ENCODE data around the gene SYNE4. TPM values are rescaled to one million over a fixed set of nuclear protein-coding genes. Genes with fewer than 3 reads are reported as not detected.
"Not testable (repeated sequence)": the region's sequence is repeated elsewhere in the genome, so short reads cannot be mapped to it uniquely, and the experiment has no call there.

The SYNE4 gene
- total RNA-seq, 1 donor from 2014 or later: 8.7 TPM

GRCh38 chr19:35958660-35959039, 50.0 kb downstream of the SYNE4 start:
- TF ChIP-seq, protein P1, sequence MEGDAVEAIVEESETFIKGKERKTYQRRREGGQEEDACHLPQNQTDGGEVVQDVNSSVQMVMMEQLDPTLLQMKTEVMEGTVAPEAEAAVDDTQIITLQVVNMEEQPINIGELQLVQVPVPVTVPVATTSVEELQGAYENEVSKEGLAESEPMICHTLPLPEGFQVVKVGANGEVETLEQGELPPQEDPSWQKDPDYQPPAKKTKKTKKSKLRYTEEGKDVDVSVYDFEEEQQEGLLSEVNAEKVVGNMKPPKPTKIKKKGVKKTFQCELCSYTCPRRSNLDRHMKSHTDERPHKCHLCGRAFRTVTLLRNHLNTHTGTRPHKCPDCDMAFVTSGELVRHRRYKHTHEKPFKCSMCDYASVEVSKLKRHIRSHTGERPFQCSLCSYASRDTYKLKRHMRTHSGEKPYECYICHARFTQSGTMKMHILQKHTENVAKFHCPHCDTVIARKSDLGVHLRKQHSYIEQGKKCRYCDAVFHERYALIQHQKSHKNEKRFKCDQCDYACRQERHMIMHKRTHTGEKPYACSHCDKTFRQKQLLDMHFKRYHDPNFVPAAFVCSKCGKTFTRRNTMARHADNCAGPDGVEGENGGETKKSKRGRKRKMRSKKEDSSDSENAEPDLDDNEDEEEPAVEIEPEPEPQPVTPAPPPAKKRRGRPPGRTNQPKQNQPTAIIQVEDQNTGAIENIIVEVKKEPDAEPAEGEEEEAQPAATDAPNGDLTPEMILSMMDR (conservative IDR thresholded peaks at IDR 0.05): no peak
- H3K36me3 Mint-ChIP-seq: no peaks in the 10 kb centered on the region
- no peaks in the 10 kb centered on the region for H3K4me1 Mint-ChIP-seq (ENCODE audit: unreplicated experiment)
- H3K9me3 Mint-ChIP-seq: peaks cover 4% of the 10 kb centered on the region
- no peak overlapping the region for H3K27ac Mint-ChIP-seq
- no peak overlapping the region for H3K4me3 Mint-ChIP-seq
- DNase-seq (ENCODE audit: extremely low spot score, unreplicated experiment): no peak
- H3K27me3 Mint-ChIP-seq: peaks cover 60% of the 10 kb centered on the region

- not testable (repeated sequence) for H3K36me3 Mint-ChIP-seq; H3K27ac Mint-ChIP-seq; H3K4me3 Mint-ChIP-seq; DNase-seq (ENCODE audit: extremely low spot score, unreplicated experiment); H3K4me1 Mint-ChIP-seq (ENCODE audit: unreplicated experiment); H3K9me3 Mint-ChIP-seq
- peaks cover 54% of the 10 kb centered on the region for H3K27me3 Mint-ChIP-seq
Observed at GRCh38 chr19:35957411-35957810, 51.2 kb downstream of the SYNE4 start.

- no peak overlapping the region for H3K4me3 Mint-ChIP-seq
- no peak for DNase-seq (ENCODE audit: extremely low spot score, unreplicated experiment)
- H3K36me3 Mint-ChIP-seq: no peaks in the 10 kb centered on the region
- TF ChIP-seq, protein P1 (conservative IDR thresholded peaks at IDR 0.05): no peak
- peaks cover 45% of the 10 kb centered on the region for H3K27me3 Mint-ChIP-seq
- H3K27ac Mint-ChIP-seq: no peak overlapping the region
- no peaks in the 10 kb centered on the region for H3K4me1 Mint-ChIP-seq (ENCODE audit: unreplicated experiment)
- peaks cover 4% of the 10 kb centered on the region for H3K9me3 Mint-ChIP-seq
Observed at GRCh38 chr19:35955881-35956634, 52.6 kb downstream of the SYNE4 start.

Other genes starting within 250 kb of the SYNE4 start
- gene ARHGAP33, start 233.2 kb downstream of the SYNE4 start, total RNA-seq (ENCODE audit: low replicate concordance): 16.3 and 71.8 TPM in 2 replicates
- 11.5 and 20.6 TPM in 2 replicates for gene PRODH2, start 196.0 kb downstream of the SYNE4 start, total RNA-seq (ENCODE audit: low replicate concordance)
- gene NPHS1, start 156.3 kb downstream of the SYNE4 start, total RNA-seq (ENCODE audit: low replicate concordance): 1.9 TPM in 2 replicates
- 3.3 and 3.5 TPM in 2 replicates for gene KIRREL2, start 151.9 kb downstream of the SYNE4 start, total RNA-seq (ENCODE audit: low replicate concordance)
- 43.3 and 120 TPM in 2 replicates for gene APLP1, start 140.2 kb downstream of the SYNE4 start, total RNA-seq (ENCODE audit: low replicate concordance)
- gene NFKBID, start 108.3 kb downstream of the SYNE4 start, total RNA-seq (ENCODE audit: low replicate concordance): 9.1 and 11.6 TPM in 2 replicates
- 1.0 and 1.3 TPM in 2 replicates for gene HCST, start 106.3 kb downstream of the SYNE4 start, total RNA-seq (ENCODE audit: low replicate concordance)
- not detected in 2 replicates for gene TYROBP, start 100.5 kb downstream of the SYNE4 start, total RNA-seq (ENCODE audit: low replicate concordance)
- gene LRFN3, start 72.4 kb downstream of the SYNE4 start, total RNA-seq (ENCODE audit: low replicate concordance): 17.3 and 22.6 TPM in 2 replicates
- gene SDHAF1, start 13.6 kb downstream of the SYNE4 start, total RNA-seq (ENCODE audit: low replicate concordance): 16.1 and 17.3 TPM in 2 replicates
- 17.8 and 24.8 TPM in 2 replicates for gene ALKBH6, start 5.4 kb upstream of the SYNE4 start, total RNA-seq (ENCODE audit: low replicate concordance)
- gene CLIP3, start 24.1 kb upstream of the SYNE4 start, total RNA-seq (ENCODE audit: low replicate concordance): 5.6 and 51.1 TPM in 2 replicates
- 4.9 and 6.4 TPM in 2 replicates for gene THAP8, start 45.5 kb upstream of the SYNE4 start, total RNA-seq (ENCODE audit: low replicate concordance)
- 3.3 and 12.5 TPM in 2 replicates for gene WDR62, start 46.1 kb upstream of the SYNE4 start, total RNA-seq (ENCODE audit: low replicate concordance)
- not detected in 2 replicates for gene OVOL3, start 102.3 kb upstream of the SYNE4 start, total RNA-seq (ENCODE audit: low replicate concordance)
- gene POLR2I, start 106.1 kb upstream of the SYNE4 start, total RNA-seq (ENCODE audit: low replicate concordance): 74.7 and 81.7 TPM in 2 replicates
- gene TBCB, start 106.7 kb upstream of the SYNE4 start, total RNA-seq (ENCODE audit: low replicate concordance): 106 and 148 TPM in 2 replicates
- 426 and 510 TPM in 2 replicates for gene CAPNS1, start 131.3 kb upstream of the SYNE4 start, total RNA-seq (ENCODE audit: low replicate concordance)
- gene COX7A1, start 143.6 kb upstream of the SYNE4 start, total RNA-seq (ENCODE audit: low replicate concordance): not detected in 2 replicates
- gene ZNF565, start 205.9 kb upstream of the SYNE4 start, total RNA-seq (ENCODE audit: low replicate concordance): 5.6 and 6.8 TPM in 2 replicates
- gene ZNF146, start 206.3 kb upstream of the SYNE4 start, total RNA-seq (ENCODE audit: low replicate concordance): 92.6 and 110 TPM in 2 replicates